Limb (tissue), 2 donors: Measurements from ENCODE around the gene CELA3A.
"Not testable (repeated sequence)": the region's sequence is repeated elsewhere in the genome, so short reads cannot be mapped to it uniquely, and the experiment has no call there.

Experiments
- DNase-seq, 2 donors: peaks; one replicate each; pipeline ENCODE4 v3.0.0-alpha.2; 2016; ENCODE audit errors: extremely low spot score in 2 of 2

The CELA3A gene

DNA sequence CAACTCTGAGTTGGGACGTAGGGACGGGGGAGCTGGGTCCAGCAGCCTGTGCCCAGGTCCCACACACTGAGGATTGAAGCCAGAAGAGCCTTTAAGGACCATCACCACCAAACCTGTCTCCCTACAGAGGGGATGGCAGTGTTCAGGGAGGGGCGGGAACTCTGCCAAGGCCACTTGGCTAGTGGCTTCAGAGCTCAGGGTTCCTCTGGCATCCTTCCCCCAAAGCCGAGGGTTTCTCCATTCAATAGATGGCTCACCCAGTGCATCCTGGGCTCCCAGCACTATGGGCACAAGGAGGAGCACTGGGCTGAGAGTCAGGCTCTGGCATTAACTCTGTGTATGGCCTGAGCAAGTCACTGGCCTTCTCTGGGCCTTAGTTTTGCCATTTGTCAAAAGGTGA, 20.2 kb upstream of the CELA3A start:
- DNase-seq: not testable (repeated sequence)

DNA sequence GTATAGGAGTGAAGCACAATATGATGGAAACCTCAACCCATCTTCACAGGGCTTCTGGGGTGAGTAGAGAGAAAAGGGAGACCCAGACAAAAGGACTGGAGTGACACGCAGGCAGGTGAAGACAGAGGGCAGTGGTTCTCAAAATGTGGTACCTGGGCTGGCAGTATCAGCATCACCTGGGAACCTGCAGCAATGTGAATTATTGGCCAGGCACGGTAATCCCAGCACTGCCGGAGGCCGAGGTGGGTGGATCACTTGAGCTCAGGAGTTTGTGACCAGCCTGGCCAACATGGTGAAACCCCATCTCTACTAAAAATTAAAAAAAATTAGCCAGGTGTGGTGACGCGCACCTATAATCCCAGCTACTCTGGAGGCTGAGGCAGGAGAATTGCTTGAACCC, 19.3 kb upstream of the CELA3A start:
- not testable (repeated sequence) for DNase-seq

DNA sequence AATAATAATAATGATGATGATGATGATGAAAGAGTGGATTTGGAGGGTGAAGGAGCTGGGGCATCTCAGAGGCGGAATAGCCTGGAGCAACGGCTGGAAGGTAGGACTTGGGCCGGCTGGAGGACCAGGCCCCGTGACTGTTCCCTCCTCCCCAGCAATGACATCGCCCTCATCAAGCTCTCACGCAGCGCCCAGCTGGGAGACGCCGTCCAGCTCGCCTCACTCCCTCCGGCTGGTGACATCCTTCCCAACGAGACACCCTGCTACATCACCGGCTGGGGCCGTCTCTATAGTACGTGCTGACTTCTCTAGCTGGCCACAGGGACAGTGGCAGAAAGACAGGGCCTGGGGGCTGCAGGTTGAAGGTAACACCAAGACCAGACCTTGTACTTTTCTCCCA, 17.9 kb upstream of the CELA3A start:
- not testable (repeated sequence) for DNase-seq

DNA sequence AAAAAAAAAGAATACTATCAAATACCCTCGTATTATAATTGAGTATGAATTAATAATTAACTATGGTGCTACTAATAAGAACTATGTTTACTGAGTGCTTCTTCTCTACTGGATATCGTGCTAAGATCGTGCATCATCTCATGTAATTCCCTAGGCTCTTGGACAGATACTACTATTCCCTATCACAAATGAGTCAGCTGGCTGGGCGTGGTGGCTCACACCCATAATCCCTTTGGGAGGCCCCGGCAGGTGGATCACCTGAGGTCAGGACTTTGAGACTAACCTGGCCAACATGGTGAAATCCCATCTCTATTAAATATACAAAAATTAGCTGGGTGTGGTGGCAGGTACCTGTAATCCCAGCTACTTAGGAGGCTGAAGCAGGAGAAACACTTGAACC, 15.6 kb upstream of the CELA3A start:
- DNase-seq: not testable (repeated sequence)

DNA sequence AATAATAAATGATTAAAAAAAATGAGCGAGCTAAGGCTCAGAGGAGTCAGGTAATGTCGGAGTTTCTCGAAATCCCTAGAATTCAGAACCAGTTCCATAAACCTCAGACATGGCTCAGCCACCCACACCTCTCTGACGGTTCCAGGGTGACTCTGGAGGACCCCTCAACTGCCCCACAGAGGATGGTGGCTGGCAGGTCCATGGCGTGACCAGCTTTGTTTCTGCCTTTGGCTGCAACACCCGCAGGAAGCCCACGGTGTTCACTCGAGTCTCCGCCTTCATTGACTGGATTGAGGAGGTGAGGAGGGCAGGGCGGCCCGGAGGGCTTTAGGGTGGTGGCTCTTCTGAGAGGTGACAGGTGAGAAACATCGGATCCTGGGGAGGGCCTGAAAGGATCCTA, 15.1 kb upstream of the CELA3A start:
- not testable (repeated sequence) for DNase-seq

DNA sequence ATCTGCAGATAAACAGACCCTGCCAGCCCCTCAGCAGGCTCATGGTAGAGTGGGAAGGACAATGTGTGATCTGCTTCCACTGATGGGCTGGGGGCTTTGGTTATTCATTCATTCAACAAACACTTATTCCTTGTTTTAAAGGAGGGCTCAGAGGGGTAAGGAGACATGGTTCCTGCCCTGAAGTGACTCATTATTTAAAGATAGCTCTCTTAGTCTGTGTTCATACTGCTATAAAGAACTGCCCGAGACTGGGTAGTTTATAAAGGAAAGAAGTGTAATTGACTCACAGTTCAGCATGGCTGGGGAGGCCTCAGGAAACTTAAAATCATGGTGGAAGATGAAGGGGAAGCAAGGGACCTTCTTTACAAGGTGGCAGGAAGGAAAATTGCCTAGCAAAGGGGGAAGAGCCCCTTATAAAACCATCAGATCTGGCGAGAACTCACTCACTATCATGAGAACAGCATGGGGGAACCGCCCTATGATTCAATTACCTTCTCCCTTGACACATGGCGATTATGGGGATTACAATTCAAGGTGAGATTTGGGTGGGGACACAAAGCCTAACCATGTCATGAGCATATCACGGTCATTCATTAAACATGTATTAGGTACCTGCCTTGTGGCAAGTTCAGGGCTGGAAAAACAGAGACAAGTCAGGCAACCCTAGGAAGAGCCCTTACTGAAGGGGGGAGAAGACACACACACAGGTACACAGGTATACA, 11.6 kb upstream of the CELA3A start:
- DNase-seq: not testable (repeated sequence)

DNA sequence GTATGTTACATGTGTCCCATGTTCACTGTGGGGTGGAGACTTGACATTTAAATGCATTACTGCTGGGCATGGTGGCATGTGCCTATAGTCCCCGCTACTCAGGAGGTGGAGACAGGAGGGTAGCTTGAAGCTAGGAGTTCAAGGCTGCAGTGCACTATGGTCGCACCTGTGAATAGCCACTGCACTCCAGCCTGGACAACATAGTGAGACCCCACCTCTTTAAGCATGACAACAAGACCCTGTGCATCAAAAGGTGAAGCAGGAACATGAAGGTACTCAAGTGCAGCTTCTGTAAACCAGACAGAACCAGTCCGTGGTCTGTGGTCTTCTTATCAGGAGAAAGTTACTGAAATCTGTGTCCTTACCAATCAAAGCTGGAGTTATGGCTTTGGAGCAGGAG, 9.3 kb upstream of the CELA3A start:
- not testable (repeated sequence) for DNase-seq

DNA sequence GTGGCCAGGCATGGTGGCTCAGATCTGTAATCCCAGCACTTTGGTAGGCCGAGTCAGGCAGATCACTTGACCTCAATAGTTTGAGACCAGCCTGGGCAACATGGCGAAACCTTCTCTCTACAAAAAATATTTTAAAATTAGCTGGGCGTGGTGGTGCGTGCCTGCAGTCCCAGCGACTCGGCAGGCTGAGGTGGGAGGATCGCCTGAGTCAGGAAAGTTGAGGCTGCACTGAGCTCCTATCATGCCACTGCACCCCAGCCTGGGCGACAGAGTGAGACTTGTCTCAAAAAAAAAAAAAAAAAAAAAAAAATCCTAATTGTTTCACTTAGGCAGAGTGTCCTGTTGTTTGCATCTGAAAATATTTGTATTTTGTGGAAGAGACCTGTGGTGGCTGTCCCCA, 6.7 kb upstream of the CELA3A start:
- not testable (repeated sequence) for DNase-seq

DNA sequence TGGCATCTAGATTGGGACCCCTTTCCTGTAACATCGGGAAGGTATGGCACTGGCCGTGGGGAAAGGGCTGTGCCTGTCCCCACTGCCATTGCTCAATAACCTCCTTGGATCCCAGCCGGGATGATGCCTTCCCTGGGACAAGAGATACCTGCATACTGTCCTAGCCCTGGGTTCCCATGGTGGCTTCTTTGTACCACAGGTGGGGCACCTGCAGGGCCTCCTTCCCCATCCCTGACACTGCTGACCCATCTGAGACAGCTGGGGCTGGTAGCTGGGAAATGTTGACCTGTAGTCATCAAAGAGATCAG, 4.8 kb upstream of the CELA3A start:
- DNase-seq: not testable (repeated sequence)

DNA sequence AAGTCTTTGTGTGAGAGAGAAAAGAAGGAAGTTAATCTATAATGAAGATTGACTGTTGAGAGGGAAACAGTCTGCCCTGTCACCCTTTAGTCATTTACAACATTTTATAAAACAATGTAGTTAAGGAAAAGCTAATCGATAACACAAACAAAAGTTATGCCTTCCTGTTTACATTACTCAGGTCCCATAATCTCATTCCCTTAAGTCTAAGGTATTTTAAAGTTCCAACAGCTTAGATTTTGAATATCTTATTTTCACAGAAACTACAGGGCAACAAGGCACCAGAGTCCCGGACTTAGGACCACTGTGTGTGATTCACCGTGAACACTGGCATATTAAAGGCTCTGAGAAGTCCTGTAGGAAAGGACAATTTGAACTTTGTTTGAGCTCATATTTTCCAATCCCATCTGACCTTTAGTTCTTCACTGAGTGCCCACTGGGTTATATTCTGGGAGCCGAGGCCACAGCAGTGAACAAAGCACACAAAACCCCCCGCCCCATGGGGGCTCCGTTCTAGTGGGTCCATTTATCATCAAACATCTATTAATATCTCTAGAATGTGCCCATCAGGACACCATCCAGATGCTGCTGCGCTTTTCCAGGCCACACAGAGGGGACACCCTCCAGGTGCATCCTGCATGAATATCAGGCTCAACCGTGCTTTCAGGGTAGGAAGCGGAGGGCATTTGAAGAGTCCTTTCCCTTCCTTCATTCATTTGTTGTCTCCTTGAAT, 3.4 kb upstream of the CELA3A start:
- not testable (repeated sequence) for DNase-seq

DNA sequence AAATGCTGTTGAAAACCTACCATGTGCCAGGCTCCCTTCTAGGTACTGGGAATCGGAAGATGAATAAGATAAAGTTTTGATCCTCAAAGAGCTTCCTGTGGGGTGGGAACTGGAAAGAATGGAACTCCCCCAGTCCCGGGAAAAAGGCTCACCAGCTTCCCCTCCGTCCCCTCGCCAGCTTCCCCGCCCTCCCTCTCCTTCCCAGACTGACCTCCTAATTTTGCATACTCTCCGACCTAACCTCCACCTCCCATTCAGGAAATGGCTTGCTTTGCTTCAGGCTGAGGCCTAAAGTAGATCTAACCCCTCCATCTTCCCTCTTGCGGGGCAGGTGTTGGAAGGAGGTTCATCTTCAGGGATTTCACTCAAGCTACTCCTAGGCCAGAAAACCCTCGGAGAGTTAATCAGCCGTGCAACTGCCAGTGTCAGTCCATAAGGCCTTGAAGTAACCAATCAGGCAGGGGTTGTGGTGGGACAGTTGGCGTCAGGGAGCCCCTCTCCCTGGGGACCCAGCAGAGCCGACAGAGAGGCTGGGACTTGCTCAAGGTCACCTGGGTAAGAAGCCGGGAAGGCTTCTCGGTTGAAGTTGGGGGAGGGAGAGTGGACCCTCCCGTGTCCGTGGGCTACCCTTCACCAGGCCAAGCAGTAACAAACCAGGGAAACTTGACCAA, 2.7 kb upstream of the CELA3A start:
- DNase-seq: not testable (repeated sequence)

DNA sequence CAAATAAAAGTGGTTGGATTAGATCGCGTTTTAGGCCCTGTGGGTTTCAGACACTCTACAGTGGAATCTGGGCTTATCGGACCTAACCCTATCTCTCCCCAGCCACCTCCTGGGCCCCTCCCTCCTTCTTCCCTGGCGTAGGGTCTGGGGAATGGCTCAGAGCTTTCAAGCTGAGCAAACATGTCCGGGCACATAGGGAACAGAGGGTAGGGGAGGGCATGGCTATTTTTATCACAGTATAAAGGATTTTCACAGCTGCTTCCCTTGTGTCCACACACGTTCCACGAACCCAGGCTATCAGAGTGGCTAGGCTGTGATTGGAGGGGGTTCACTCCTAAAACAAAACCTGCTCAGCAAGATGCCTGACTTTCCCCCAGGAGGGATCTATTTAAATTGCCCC, 1.8 kb upstream of the CELA3A start:
- DNase-seq: not testable (repeated sequence)

DNA sequence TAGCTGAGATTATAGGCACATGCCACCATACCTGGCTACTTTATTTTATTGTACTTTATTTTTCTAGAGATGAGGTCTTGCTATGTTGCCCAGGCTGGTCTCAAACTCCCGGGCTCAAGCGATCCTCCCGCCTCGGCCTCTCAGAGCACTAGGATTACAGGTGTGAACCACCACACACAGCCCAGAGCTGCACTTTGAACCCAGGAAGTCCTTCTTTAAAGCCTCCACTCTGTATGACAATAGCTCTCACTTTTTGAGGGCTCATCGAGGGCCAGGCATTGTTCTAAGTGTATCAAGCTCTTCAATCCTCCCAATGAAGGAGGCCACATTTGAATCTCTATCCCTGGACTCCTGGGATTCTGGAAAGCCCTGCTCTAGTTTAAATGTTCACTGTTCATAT, 1.0 kb downstream of the CELA3A start:
- DNase-seq: not testable (repeated sequence)

DNA sequence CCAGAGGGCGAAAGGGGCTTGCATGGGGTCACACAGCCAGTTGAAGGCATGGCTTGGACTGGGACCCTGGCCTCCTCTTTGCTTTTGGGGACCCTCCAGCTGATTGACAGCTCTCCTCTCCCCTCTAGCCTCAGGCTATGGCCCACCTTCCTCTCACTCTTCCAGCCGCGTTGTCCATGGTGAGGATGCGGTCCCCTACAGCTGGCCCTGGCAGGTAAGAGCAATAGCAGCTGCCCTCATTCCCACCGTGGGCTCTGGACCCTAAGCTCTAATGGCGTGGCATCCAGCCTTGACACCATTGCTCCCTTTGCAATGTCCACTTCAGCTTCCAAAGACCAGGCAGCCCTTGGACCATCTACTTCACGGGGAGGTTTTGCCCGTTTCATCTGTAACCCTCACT, 1.4 kb downstream of the CELA3A start:
- not testable (repeated sequence) for DNase-seq

DNA sequence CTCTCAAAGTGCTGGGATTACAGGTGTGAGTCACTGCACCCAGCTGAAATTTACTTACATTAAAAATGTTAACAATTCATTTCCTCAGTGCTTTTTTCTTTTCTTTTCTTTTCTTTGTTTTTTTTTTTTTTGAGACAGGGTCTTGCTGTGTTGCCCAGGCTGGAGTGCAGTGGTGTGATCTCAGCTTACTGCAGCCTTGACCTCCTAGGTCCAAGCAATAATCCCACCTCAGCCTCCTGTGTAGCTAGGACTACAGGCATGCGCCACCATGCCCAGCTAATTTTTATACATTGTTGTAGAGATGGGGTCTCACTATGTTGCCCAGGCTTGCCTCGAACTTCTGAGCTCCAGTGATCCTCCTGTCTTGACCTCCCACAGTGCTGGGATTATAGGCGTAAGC, 2.5 kb downstream of the CELA3A start:
- not testable (repeated sequence) for DNase-seq

DNA sequence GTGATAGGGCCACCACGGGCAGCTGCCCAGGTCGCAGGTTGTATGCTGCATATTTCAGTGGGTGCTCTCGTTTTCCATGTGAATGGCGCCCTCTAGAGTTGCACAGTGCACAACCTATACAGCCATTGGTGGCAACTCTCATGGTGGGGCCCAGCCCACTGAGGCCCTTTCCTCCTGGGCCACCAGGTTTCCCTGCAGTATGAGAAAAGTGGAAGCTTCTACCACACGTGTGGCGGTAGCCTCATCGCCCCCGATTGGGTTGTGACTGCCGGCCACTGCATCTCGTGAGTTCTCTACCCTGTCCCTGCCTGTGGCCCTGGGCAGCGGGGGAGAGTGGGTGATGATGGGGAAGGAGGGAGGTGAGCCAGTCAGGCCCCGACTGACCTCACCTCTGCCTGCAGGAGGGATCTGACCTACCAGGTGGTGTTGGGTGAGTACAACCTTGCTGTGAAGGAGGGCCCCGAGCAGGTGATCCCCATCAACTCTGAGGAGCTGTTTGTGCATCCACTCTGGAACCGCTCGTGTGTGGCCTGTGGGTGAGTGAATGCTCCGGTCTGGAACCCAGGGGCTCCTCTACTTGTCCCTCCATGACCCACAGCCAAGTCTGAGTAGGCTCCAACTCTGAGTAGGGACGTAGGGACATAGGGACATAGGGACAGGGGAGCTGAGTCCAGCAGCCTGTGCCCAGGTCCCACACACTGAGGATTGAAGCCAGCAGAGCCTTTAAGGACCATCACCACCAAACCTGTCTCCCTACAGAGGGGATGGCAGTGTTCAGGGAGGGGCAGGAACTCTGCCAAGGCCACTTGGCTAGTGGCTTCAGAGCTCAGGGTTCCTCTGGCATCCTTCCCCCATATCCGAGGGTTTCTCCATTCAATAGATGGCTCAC, 4.0 kb downstream of the CELA3A start:
- not testable (repeated sequence) for DNase-seq

DNA sequence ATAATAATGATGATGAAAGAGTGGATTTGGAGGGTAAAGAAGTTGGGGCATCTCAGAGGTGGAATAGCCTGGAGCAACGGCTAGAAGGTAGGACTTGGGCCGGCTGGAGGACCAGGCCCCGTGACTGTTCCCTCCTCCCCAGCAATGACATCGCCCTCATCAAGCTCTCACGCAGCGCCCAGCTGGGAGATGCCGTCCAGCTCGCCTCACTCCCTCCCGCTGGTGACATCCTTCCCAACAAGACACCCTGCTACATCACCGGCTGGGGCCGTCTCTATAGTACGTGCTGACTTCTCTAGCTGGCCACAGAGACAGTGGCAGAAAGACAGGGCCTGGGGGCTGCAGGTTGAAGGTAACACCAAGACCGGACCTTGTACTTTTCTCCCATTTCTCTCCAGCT, 5.3 kb downstream of the CELA3A start:
- not testable (repeated sequence) for DNase-seq

DNA sequence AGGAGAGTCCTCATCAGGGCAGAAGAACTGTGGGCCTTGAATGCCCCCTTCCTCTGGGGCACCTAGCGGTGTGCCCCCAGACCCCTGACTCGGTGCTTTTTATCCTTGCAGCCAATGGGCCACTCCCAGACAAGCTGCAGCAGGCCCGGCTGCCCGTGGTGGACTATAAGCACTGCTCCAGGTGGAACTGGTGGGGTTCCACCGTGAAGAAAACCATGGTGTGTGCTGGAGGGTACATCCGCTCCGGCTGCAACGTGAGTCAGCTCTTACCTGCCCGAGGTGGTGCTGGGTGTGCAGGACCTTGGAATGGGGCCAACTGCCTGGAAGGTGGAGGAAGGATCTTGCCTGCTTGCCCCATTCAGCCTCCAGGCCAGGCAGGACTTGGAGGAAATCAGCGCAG, 5.8 kb downstream of the CELA3A start:
- not testable (repeated sequence) for DNase-seq

DNA sequence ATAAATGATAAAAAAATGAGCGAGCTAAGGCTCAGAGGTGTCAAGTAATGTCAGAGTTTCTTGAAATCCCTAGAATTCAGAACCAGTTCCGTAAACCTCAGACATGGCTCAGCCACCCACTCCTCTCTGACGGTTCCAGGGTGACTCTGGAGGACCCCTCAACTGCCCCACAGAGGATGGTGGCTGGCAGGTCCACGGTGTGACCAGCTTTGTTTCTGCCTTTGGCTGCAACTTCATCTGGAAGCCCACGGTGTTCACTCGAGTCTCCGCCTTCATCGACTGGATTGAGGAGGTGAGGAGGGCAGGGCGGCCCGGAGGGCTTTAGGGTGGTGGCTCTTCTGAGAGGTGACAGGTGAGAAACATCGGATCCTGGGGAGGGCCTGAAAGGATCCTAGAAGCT, 8.1 kb downstream of the CELA3A start:
- DNase-seq: not testable (repeated sequence)

DNA sequence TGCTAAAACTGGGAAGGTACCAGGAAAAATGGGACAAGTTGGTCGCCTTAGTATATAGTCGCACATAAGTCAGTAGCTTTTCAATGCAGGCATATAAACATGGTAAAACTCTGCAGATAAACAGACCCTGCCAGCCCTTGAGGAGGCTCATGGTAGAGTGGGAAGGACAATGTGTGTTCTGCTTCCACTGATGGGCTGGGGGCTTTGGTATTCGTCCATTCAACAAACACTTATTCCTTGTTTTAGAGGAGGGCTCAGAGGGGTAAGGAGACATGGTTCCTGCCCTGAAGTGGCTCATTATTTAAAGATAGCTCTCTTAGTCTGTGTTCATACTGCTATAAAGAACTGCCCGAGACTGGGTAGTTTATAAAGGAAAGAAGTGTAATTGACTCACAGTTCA, 11.3 kb downstream of the CELA3A start:
- not testable (repeated sequence) for DNase-seq

DNA sequence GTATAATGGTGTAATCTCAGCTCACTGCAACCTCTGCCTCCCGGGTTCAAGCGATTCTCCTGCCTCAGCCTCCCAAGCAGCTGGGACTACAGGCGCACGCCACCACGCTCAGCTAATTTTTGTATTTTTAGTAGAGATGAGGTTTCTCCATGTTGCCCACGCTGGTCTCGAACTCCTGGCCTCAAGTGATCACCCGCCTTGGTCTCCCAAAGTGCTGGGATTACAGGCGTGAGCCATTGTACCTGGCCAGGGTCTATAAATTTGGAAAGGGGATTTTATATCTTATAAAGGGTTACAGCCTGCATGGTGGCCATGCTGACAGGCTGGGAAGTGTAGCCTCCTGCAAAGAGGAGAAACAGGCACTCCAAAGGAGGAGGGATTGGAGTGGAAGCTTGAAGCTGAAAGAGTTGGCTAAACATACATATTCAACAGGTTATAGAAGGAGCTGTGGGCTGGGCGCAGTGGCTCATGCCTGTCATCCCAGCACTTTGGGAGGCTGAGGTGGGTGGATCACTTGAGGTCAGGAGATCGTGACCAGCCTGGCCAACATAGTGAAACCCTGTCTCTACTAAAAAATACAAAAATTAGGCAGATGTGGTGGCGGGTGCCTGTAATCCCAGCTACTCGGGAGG, 13.2 kb downstream of the CELA3A start:
- DNase-seq: not testable (repeated sequence)
